Fibroblast of villous mesenchyme (primary cell): ENCODE data around the gene LNX2. TPM values are rescaled to one million over a fixed set of nuclear protein-coding genes. Genes with fewer than 3 reads are reported as not detected.

Source experiments
- DNase-seq: peaks from one replicate; pipeline ENCODE4 v3.0.0-alpha.2; 2010; ENCODE audit warnings: low read depth
- H3K4me3 ChIP-seq: 2 replicates; pipeline ENCODE4 v1.5.1; 2011; ENCODE audit warnings: low read depth, mild to moderate bottlenecking, low read length
- total RNA-seq: library from RNA; depleted of rRNA; stranded (reverse); fragments of >200 nt; gene quantifications from 2 replicates; pipeline ENCODE4 v1.2.3, GENCODE V29; 2012
- TF ChIP-seq, protein P1 (sequence below): IDR thresholded peaks from 2 replicates; pipeline ENCODE4 v1.5.1; 2012; ENCODE audit warnings: low read depth, mild to moderate bottlenecking, low read length; ENCODE audit not compliant: insufficient read depth

LNX2 gene
- total RNA-seq, 1 donor, result 7.8 TPM

DNA sequence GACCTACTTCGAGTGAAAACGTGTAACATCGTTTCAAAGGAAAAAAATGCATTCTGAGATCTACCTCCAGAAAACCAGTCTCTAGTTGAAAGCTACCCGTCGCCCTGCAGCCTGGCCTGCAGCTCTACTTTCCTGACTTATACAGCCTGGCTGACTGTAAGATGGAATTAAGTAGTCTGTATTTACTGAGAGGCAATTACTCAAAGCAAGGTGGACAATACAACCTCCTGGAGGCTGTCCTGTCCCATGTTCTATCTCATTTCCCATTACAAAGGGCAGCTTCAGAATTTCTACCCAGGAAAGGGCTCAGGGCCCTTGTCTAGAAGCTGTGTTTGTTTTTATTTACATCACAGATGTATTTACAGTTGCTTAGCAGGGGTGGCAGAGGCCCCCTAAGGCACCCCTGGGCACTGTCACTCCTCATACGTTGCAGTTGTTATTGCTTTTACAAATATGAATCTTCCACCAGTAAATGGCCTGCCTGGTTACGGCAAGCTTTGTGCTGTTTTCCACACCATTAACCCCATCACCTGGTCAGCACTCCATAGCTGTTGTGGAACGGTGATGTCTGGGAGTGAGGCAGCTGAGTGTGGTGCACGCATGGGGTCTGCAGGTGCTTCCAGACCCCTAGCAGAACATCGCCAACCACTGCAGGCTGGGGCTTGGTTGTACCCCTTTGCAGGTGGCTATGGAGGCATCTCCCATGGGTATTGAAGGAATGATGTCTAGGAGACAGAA is 123.6 kb downstream of the LNX2 start:
- H3K4me3 ChIP-seq, result no peak overlapping the region
- no peak for DNase-seq
- TF ChIP-seq, protein P1, sequence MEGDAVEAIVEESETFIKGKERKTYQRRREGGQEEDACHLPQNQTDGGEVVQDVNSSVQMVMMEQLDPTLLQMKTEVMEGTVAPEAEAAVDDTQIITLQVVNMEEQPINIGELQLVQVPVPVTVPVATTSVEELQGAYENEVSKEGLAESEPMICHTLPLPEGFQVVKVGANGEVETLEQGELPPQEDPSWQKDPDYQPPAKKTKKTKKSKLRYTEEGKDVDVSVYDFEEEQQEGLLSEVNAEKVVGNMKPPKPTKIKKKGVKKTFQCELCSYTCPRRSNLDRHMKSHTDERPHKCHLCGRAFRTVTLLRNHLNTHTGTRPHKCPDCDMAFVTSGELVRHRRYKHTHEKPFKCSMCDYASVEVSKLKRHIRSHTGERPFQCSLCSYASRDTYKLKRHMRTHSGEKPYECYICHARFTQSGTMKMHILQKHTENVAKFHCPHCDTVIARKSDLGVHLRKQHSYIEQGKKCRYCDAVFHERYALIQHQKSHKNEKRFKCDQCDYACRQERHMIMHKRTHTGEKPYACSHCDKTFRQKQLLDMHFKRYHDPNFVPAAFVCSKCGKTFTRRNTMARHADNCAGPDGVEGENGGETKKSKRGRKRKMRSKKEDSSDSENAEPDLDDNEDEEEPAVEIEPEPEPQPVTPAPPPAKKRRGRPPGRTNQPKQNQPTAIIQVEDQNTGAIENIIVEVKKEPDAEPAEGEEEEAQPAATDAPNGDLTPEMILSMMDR, result no peak

DNA sequence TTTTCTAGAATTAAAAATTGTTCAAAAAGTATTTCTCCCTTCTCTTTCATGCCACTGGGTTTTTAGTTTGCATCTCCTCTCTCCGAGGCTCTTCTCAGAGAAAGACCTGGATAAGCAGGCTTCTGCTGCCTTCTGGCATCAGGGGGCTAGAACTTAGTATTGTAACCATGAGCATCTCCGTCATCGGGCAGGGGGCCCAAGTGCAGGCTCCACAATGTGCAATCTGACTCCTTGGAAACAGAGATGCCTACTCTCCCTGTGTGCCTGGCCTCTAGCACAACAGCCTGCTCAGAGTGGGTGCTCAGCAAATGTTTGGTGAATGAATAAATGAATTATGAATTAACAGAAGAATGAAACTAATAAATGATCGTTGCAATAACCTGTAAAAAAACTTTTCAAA is 124.3 kb downstream of the LNX2 start:
- TF ChIP-seq, protein P1, result no peak
- no peak overlapping the region for H3K4me3 ChIP-seq
- DNase-seq, result no peak

Other genes starting within 250 kb of the LNX2 start
- gene GTF3A, start 195.9 kb downstream of the LNX2 start, total RNA-seq, result 109 and 111 TPM in 2 replicates
- 52.5 and 66.1 TPM in 2 replicates for gene MTIF3, start 170.0 kb downstream of the LNX2 start, total RNA-seq
- 57.9 and 58.9 TPM in 2 replicates for gene POLR1D, start 1.4 kb upstream of the LNX2 start, total RNA-seq
- not detected in 2 replicates for gene GSX1, start 172.0 kb upstream of the LNX2 start, total RNA-seq